HG03196 (cell line): ENCODE results near the gene PLOD2.

Experiments used
- ATAC-seq: cut with Tn5 transposase; IDR thresholded peaks from one replicate; pipeline ENCODE4 v1.9.1; 2021; ENCODE audit not compliant: unreplicated experiment

The PLOD2 gene

GRCh38 chr3:146166826-146167225, 5.8 kb upstream of the PLOD2 start:
- ATAC-seq = no peak

- no peak for ATAC-seq
Observed at GRCh38 chr3:146166415-146166821, 5.4 kb upstream of the PLOD2 start.

- no peak for ATAC-seq
Observed at GRCh38 chr3:146165877-146166276, 4.9 kb upstream of the PLOD2 start.

GRCh38 chr3:146164971-146165769, 4.2 kb upstream of the PLOD2 start:
- ATAC-seq = no peak

- no peak for ATAC-seq
Observed at GRCh38 chr3:146164506-146164905, 3.5 kb upstream of the PLOD2 start.

- ATAC-seq = no peak
Observed at GRCh38 chr3:146164071-146164470, 3.1 kb upstream of the PLOD2 start.

DNA sequence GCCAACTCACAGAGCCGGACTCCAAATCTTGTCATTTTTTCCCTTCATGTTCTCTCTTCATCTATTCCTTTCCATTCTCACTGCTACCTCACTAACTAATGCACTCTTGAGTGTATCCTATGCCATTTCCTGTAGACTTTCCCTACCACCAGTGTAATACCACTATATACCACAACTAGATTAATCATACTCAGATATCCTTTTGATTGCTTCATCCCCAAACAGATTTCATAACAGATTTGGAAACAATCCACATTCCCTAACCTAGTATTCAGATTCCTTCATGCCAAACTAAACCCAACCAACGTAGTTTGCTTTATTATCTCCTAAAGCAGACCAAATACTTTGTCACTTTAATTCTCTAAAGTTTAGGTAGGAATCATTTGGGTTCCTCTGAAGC, 2.6 kb upstream of the PLOD2 start:
- ATAC-seq = no peak

GRCh38 chr3:146162561-146162960, 1.6 kb upstream of the PLOD2 start:
- no peak for ATAC-seq

GRCh38 chr3:146161663-146162002, 649 bp upstream of the PLOD2 start:
- ATAC-seq = no peak

- peak; percentile 33 for ATAC-seq
Observed at GRCh38 chr3:146160321-146160963, 542 bp downstream of the PLOD2 start.

DNA sequence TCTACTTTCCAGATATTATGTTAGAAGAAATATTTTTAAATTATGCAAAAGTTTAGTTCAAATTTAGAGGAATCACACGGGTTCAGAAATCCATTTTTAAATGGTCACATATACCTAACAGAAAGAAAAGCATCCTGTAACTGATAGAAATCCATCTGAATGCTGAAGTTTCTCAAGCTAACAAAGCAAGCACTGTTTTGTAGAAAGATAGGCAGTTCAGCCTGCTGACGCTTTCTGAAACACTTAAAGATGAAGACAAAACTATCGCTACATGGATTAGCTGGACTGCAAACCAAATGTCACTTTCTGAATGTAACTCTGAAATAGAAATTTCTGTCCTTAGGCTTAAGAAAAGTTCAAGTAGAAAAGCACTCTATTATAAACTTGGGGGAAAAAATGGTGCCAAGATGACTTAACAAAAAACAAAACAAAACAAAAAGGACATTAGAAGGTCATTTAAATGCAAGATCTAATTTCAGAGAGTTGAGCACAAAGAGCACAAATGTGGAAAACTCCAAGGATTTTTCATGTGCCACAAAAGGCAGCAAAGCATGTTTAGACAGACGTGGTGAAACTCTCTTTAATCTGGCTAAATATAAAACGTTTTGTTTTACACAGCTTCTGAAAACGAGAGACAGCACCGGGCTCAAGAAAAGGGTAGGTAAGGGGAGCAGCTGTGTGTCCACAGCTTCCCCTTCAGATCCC, 1.2 kb downstream of the PLOD2 start:
- ATAC-seq = no peak

DNA sequence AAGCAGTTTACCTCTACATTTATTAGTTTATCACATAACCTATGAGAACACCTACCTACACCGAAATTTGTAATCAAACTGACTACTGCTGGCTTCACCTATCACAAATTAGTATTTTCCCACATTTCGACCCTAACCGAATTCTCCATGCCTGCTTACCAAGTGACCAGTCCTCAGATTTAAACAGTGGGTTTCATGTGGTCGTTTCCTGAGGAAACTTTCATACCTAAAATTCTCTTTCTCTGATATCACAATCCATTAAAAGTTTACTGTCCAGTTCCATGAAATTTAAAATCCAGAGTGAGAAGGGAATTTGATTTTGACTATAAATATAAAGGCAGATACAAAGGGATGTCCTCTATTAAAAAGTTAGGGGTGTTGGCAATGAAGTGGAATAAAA, 1.9 kb downstream of the PLOD2 start:
- no peak for ATAC-seq

GRCh38 chr3:146157325-146158060, 3.5 kb downstream of the PLOD2 start:
- no peak for ATAC-seq

DNA sequence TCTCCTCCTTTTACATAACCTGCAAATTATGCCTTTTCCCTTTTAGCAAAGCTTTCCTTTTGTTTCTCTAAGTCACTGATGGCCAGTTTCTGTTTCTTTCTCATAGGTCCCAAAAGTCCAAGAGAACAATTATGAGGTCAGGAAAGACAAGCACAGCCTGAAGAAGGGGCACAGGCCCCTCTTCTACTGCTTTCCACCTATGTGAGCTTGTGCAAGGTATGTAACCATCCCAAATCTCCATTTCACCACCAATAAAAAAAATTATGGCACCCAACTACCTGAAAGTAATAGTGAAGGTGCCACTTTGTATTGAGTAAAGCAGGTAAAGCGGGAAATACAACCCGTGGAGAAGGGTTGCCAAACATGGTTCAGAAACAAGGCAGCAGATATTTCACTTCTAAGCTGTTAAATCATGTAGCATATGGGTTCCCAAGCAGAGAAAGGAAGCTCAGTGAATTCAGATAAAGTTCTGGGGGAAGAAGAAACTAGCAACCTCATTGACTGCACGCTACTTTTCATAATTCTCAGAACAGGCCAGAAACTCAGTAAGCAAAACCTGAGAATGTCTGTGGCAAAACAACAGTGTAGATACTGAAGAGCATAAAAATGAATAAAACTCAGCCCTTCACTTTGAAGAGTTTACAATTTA, 4.2 kb downstream of the PLOD2 start:
- no peak for ATAC-seq

DNA sequence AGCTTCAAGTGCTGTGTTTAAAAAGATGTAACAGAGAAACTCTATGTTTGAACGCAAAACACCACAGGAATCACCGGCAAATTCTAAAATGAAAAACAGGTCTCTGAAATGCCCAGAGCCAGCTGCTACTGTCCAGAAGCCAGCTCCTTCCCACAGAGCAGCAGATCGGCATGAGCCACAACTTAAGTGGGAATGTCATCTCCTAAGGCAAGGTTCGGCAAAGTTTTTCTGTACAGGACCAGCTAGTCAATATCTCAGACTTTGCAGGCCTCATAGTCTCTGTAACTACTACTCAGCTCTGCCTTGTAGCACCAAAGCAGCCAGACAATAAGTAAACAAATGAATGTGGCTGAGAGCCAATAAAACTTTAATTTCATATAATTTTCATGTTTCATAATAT, 4.9 kb downstream of the PLOD2 start:
- no peak for ATAC-seq

DNA sequence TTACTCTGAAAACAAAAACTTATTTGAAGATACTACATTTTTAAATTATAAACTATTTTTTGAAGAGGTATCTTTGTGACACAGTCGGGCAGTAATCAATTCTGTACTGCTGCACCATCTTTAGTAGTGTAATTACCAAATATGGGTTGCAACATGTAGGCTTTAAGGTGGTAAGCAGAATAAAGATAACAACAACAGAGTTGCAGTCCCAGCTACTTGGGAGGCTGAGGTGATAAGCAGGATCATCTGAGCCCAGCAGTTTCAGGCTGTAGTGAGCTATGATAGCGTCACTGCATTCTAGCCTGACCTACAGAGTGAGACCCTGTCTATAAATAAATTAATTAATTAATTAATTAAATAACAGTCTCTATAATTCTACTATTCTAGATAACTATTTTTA, 6.0 kb downstream of the PLOD2 start:
- no peak for ATAC-seq

GRCh38 chr3:146154316-146154715, 6.7 kb downstream of the PLOD2 start:
- ATAC-seq = no peak

DNA sequence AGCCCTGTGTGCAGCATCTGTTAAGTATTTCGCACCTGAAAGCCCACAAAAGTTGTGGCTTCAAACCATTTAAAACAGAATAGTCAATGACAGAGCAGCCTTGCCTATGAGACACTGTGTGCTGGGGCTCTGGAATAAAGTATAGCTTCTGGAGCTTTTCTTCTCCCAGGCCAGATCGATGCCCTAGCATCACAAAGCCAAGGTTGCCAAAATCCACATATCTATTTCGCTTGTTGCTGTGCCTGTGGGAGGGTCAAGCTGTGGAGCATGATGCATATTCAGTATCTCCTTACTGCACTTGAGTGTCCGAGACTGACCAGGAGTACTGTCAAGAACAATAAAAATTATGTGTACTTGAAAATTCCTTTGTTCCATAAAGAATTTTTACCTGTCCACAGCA, 7.6 kb downstream of the PLOD2 start:
- no peak for ATAC-seq

- ATAC-seq = no peak
Observed at GRCh38 chr3:146152834-146153233, 8.2 kb downstream of the PLOD2 start.

- ATAC-seq = no peak
Observed at GRCh38 chr3:146148468-146148931, 12.5 kb downstream of the PLOD2 start.

DNA sequence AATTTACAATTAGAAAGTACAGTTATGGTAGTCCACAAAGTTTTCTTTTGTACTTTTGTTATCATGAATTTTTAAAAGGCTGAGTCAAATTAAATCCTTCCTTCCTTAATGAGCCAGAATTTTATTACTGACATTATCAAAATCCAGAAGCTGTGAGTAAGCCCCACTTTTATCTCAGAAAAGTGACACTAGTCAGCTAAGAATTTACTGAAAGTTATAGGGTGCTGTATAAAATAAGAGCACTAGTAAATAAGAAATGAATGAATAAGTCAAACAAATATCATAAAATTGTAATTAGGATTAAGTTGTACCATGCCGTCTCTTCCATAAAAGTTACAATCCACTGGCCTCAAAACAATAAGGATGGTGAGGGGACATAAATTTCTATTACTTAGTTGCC, 15.3 kb downstream of the PLOD2 start:
- ATAC-seq = no peak
